Hepatocyte (in vitro differentiated cells): ENCODE measurements around the gene SLC25A33. TPM values are rescaled to one million over a fixed set of nuclear protein-coding genes. Genes with fewer than 3 reads are reported as not detected.

Source experiments
- DNase-seq: peaks from one replicate; pipeline ENCODE4 v3.0.0-alpha.2; 2016; ENCODE audit warnings: low spot score
- H2AFZ ChIP-seq: fragments of 200-600 bp; sonication (generic); 2 replicates; pipeline ENCODE4 v1.6.0; 2016; ENCODE audit warnings: antibody characterized with exemption, mild to moderate bottlenecking
- H3K27ac ChIP-seq: fragments of 200-600 bp; sonication (generic); 2 replicates; pipeline ENCODE4 v1.5.1; 2016; ENCODE audit warnings: mild to moderate bottlenecking
- H3K27me3 ChIP-seq: fragments of 200-600 bp; sonication (generic); 2 replicates; pipeline ENCODE4 v1.6.1; 2016
- H3K36me3 ChIP-seq: fragments of 200-600 bp; sonication (generic); replicated peaks from 2 replicates; pipeline ENCODE4 v1.5.1; 2016; ENCODE audit warnings: low read depth; ENCODE audit not compliant: insufficient read depth
- H3K4me1 ChIP-seq: fragments of 200-600 bp; sonication (generic); 2 replicates; pipeline ENCODE4 v1.5.1; 2016; ENCODE audit warnings: mild to moderate bottlenecking, moderate library complexity; ENCODE audit not compliant: insufficient read depth
- H3K4me2 ChIP-seq: fragments of 200-600 bp; sonication (generic); 2 replicates; pipeline ENCODE4 v1.6.0; 2016
- H3K4me3 ChIP-seq: fragments of 200-600 bp; sonication (generic); 2 replicates; pipeline ENCODE4 v1.5.1; 2016; ENCODE audit warnings: mild to moderate bottlenecking
- H3K79me2 ChIP-seq: fragments of 200-600 bp; sonication (generic); 2 replicates; pipeline ENCODE4 v1.6.0; 2017; ENCODE audit warnings: mild to moderate bottlenecking
- H3K9me2 ChIP-seq: fragments of 200-600 bp; sonication (generic); replicated peaks from 2 replicates; pipeline ENCODE4 v1.6.0; 2017; ENCODE audit warnings: mild to moderate bottlenecking; ENCODE audit not compliant: insufficient read depth
- H3K9me3 ChIP-seq: fragments of 200-600 bp; sonication (generic); 2 replicates; pipeline ENCODE4 v1.5.1; 2016; ENCODE audit warnings: low read depth, mild to moderate bottlenecking
- H4K20me1 ChIP-seq: fragments of 200-600 bp; sonication (generic); 2 replicates; pipeline ENCODE4 v1.6.0; 2016; ENCODE audit warnings: mild to moderate bottlenecking; ENCODE audit not compliant: insufficient read depth, poor library complexity, severe bottlenecking
- CTCF ChIP-seq: fragments of 200-600 bp; sonication (generic); IDR thresholded peaks from 2 replicates; pipeline ENCODE4 v1.5.1; 2016; ENCODE audit warnings: antibody characterized with exemption, mild to moderate bottlenecking; ENCODE audit not compliant: poor library complexity
- EZH2 ChIP-seq: fragments of 200-600 bp; sonication (generic); IDR thresholded peaks from 2 replicates; pipeline ENCODE4 v1.6.1; 2016; ENCODE audit warnings: antibody characterized with exemption, mild to moderate bottlenecking, borderline replicate concordance
- EZH2phosphoT487 ChIP-seq: fragments of 200-600 bp; sonication (generic); IDR thresholded peaks from one replicate; pipeline ENCODE4 v1.6.1; 2018; ENCODE audit warnings: antibody characterized with exemption, mild to moderate bottlenecking, low read depth, moderate library complexity; ENCODE audit not compliant: unreplicated experiment, severe bottlenecking
- WGBS: methylation state at CpG from one replicate; pipeline ENCODE4 v1.1.6; 2016; ENCODE audit warnings: low lambda C conversion rate; ENCODE audit errors: missing lambda C conversion rate; 5-methylcytosine and 5-hydroxymethylcytosine counted together
- polyA plus RNA-seq: library from polyadenylated mRNA; unstranded; fragments of >200 nt; fragmentation: Nextera tagmentation; extraction: Ambion mirVana; gene quantifications from 2 replicates; pipeline ENCODE4 v1.2.1, GENCODE V29; 2016
- total RNA-seq: library from RNA; depleted of rRNA; stranded (reverse); fragments of >200 nt; gene quantifications from 2 replicates; pipeline ENCODE4 v1.2.3, GENCODE V29; 2014

Gene SLC25A33
- total and polyA plus RNA-seq, 2 experiments from 2014 or later: 14.4 to 21.7 TPM

- H3K9me3 ChIP-seq: no peaks in the 10 kb centered on the region
- TF ChIP-seq EZH2phosphoT487 (no peak), CTCF (no peak), EZH2 (no peak)
- no peaks in the 10 kb centered on the region for H3K9me2 ChIP-seq
- no peaks in the 10 kb centered on the region for H3K27me3 ChIP-seq
- no peak for DNase-seq
- no peaks in the 10 kb centered on the region for H3K36me3 ChIP-seq
- H3K4me1 ChIP-seq: no peaks in the 10 kb centered on the region
- WGBS: 95% methylated on average over 20 of the region's 25 CpGs
- no peak overlapping the region for H2AFZ ChIP-seq
- no peak overlapping the region for H3K27ac ChIP-seq
- no peak overlapping the region for H3K4me3 ChIP-seq
- no peaks in the 10 kb centered on the region for H4K20me1 ChIP-seq
- H3K4me2 ChIP-seq: no peak overlapping the region
- no peaks in the 10 kb centered on the region for H3K79me2 ChIP-seq
These were observed 71.3 kb downstream of the SLC25A33 start for GRCh38 chr1:9610548-9610947.

- H3K79me2 ChIP-seq: no peaks in the 10 kb centered on the region
- no peak overlapping the region for H2AFZ ChIP-seq
- no peak overlapping the region for H3K27ac ChIP-seq
- H3K9me2 ChIP-seq: no peaks in the 10 kb centered on the region
- no peak for DNase-seq
- H3K27me3 ChIP-seq: no peaks in the 10 kb centered on the region
- TF ChIP-seq EZH2: no peak
- TF ChIP-seq CTCF: no peak
- no peak for TF ChIP-seq EZH2phosphoT487
- H3K9me3 ChIP-seq: no peaks in the 10 kb centered on the region
- H3K36me3 ChIP-seq: no peaks in the 10 kb centered on the region
- no peaks in the 10 kb centered on the region for H3K4me1 ChIP-seq
- WGBS: 90% methylated on average over 13 of the region's 13 CpGs
- no peak overlapping the region for H3K4me2 ChIP-seq
- H4K20me1 ChIP-seq: no peaks in the 10 kb centered on the region
- no peak overlapping the region for H3K4me3 ChIP-seq
These were observed 72.5 kb downstream of the SLC25A33 start for GRCh38 chr1:9611716-9612115.

- Histone ChIP-seq H3K79me2 (no peaks in the 10 kb centered on the region), H3K27me3 (no peaks in the 10 kb centered on the region), H3K4me1 (no peaks in the 10 kb centered on the region), H2AFZ (no peak overlapping the region), H3K4me2 (no peak overlapping the region), H3K4me3 (no peak overlapping the region), H4K20me1 (no peaks in the 10 kb centered on the region), H3K36me3 (no peaks in the 10 kb centered on the region), H3K9me2 (no peaks in the 10 kb centered on the region), H3K27ac (no peak overlapping the region), H3K9me3 (no peaks in the 10 kb centered on the region)
- no peak for DNase-seq
- 94% methylated on average over 11 of the region's 11 CpGs for WGBS
- no peak for TF ChIP-seq EZH2phosphoT487
- no peak for TF ChIP-seq EZH2
- no peak for TF ChIP-seq CTCF
These were observed 73.0 kb downstream of the SLC25A33 start for GRCh38 chr1:9612162-9612845.
